ENCODE data around the gene XKR3. TPM values are rescaled to one million over a fixed set of nuclear protein-coding genes. Genes with fewer than 3 reads are reported as not detected.

Gene XKR3
- total and polyA plus RNA-seq, 2 of the 8 experiments (the other 6 are each of a cell fraction or from before 2014, with no cell fraction given) = 0.17 TPM; not detected in 1

DNA sequence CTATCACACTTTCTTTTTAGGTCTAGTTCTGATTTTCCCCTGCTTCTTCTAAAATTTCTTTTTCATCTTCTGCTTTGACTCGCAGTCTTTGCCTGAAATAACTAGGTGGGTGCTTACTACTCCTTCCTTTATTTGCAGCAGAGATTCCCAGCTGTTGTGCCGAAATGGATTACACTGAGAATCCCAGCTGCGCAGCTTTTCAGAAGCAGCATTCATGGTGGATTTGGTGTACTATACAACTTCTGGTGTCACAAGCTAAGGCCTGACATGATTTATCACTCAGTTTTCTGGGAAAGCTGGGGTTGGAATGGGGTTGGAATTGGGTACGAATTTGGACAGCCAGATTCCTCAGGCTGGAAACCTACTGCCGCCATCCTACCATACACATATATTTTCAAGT, 6.0 kb upstream of the XKR3 start:
- H2AK5ac ChIP-seq (ENCODE audit: low read depth, low read length) = no peak overlapping the region
- H3K9me3 ChIP-seq (ENCODE audit: insufficient read depth in 2 of 2, low read depth in 1 of 2, low read length in 1 of 2) = no peaks in the 10 kb centered on the region
- H2BK15ac ChIP-seq (ENCODE audit: low read length) = no peak overlapping the region
- no peak overlapping the region for H2BK120ac ChIP-seq (replicated peaks; ENCODE audit: low read depth, low read length)
- POLR2A ChIA-PET (ENCODE audit: partially characterized antibody) = no interaction called here
- H4K5ac ChIP-seq (ENCODE audit: insufficient read length, low read depth, low read length) = no peak overlapping the region
- H3K36me3 ChIP-seq (ENCODE audit: control insufficient read depth in 2 of 4, insufficient read depth in 4 of 4, low read length in 3 of 4) = no peaks in the 10 kb centered on the region
- no peaks in the 10 kb centered on the region for H4K20me1 ChIP-seq (replicated peaks in 1 of 2; ENCODE audit: control insufficient read depth in 1 of 2, insufficient read depth in 2 of 2, low read length in 2 of 2)
- H3K56ac ChIP-seq (replicated peaks; ENCODE audit: insufficient read length, low read depth, low read length) = no peak overlapping the region
- no peak overlapping the region for H3K4me2 ChIP-seq (ENCODE audit: insufficient read depth in 1 of 2, low read depth in 2 of 2, low read length in 2 of 2)
- no peak overlapping the region for H2BK12ac ChIP-seq (ENCODE audit: low read depth, low read length)
- H3K4ac ChIP-seq (replicated peaks; ENCODE audit: insufficient read length, low read depth, low read length) = no peak overlapping the region
- no peak overlapping the region for H3K9ac ChIP-seq (replicated peaks in 1 of 4; ENCODE audit: extremely low read depth in 1 of 4, low read depth in 3 of 4, low read length in 3 of 4)
- H2BK20ac ChIP-seq (ENCODE audit: low read length) = no peak overlapping the region
- H3K4me3 ChIP-seq (ENCODE audit: extremely low read depth in 1 of 4, insufficient read depth in 2 of 4, low read depth in 3 of 4, low read length in 4 of 4) = no peak overlapping the region
- no peak overlapping the region for H4K8ac ChIP-seq (ENCODE audit: extremely low read depth, insufficient read depth, low read length)
- H3K23ac ChIP-seq (ENCODE audit: insufficient read length) = no peak overlapping the region
- no peaks in the 10 kb centered on the region for H3K23me2 ChIP-seq (ENCODE audit: low read depth, low read length)
- 89% methylated on average over 5 of the region's 5 CpGs; no CpG with 5 or more reads in 1 of the 2 experiments for WGBS, 2 experiments (ENCODE audit: extremely low coverage in 1 of 2, insufficient coverage in 1 of 2, insufficient read length in 1 of 2, insufficient replicate concordance in 2 of 2, low coverage in 1 of 2, low lambda C conversion rate in 2 of 2, missing lambda C conversion rate in 1 of 2)
- H3K14ac ChIP-seq (ENCODE audit: insufficient read length) = no peak overlapping the region
- DNase-seq (ENCODE audit: low read depth in 1 of 2, low spot score in 2 of 2) (no peak), FAIRE-seq (no peak)
- no peaks in the 10 kb centered on the region for H3K79me2 ChIP-seq (ENCODE audit: control insufficient read depth in 1 of 2, insufficient read depth in 2 of 2, low read length in 2 of 2)
- H3K79me1 ChIP-seq (ENCODE audit: low read depth, low read length) = no peaks in the 10 kb centered on the region
- CTCF ChIA-PET (ENCODE audit: partially characterized antibody) = no interaction called here
- H3K27ac ChIP-seq (ENCODE audit: low read depth, low read length) = no peak overlapping the region
- H3K27me3 ChIP-seq (replicated peaks in 1 of 4; ENCODE audit: control insufficient read depth in 3 of 4, extremely low read depth in 1 of 4, insufficient read depth in 3 of 4, low read length in 3 of 4) = no peaks in the 10 kb centered on the region; a peak in 1 of 7 replicates
- no peak overlapping the region for H2BK5ac ChIP-seq (ENCODE audit: low read depth, low read length)
- H2AFZ ChIP-seq (ENCODE audit: low read length) = no peak overlapping the region
- H3K4me1 ChIP-seq (replicated peaks in 1 of 4; ENCODE audit: control insufficient read depth in 3 of 4, insufficient read depth in 4 of 4, low read length in 3 of 4) = no peaks in the 10 kb centered on the region
- H4K91ac ChIP-seq (replicated peaks; ENCODE audit: insufficient read length, low read length) = no peak overlapping the region
- H3K18ac ChIP-seq (ENCODE audit: extremely low read depth, low read length) = no peak overlapping the region
- TF ChIP-seq SIN3A (conservative IDR thresholded peaks at IDR 0.05 in 1 of 2, IDR thresholded peaks at IDR 0.05 in 1 of 2; ENCODE audit: low read depth in 1 of 2, low read length in 2 of 2) = no peak
- no peak for TF ChIP-seq ASH2L (IDR thresholded peaks at IDR 0.05; ENCODE audit: low read length)
- no peak for TF ChIP-seq CHD1 (IDR thresholded peaks at IDR 0.05; ENCODE audit: low read depth, low read length)
- no peak for TF ChIP-seq POLR2A (IDR thresholded peaks at IDR 0.05; ENCODE audit: control extremely low read depth in 1 of 2, low read depth in 2 of 2, low read length in 2 of 2)
- no peak for TF ChIP-seq SP2 (IDR thresholded peaks at IDR 0.05; ENCODE audit: low read length)
- no peak for TF ChIP-seq EZH2 (IDR thresholded peaks at IDR 0.05; ENCODE audit: low read depth, low read length, severe bottlenecking)
